Stimulated activated naive CD8-positive, alpha-beta T cell treated with anti-CD3 and anti-CD28 coated beads, Interleukin-15, Interleukin-2, amounts not matched to agents 100 ng/mL and 50 ng/mL, for 24 hours (primary cell): ENCODE results near the gene TFAP2D.

Source experiments
- H3K27ac Mint-ChIP-seq: one replicate; pipeline ENCODE4 v1.8.0; 2021; ENCODE audit warnings: mild to moderate bottlenecking, mixed read lengths
- H3K27me3 Mint-ChIP-seq: one replicate; pipeline ENCODE4 v1.8.0; 2021; ENCODE audit warnings: mixed read lengths
- H3K36me3 Mint-ChIP-seq: one replicate; pipeline ENCODE4 v1.8.0; 2021; ENCODE audit warnings: low read depth, mixed read lengths
- H3K4me1 Mint-ChIP-seq: one replicate; pipeline ENCODE4 v1.8.0; 2021; ENCODE audit warnings: low read depth, mixed read lengths
- H3K4me3 Mint-ChIP-seq: one replicate; pipeline ENCODE4 v1.8.0; 2021; ENCODE audit warnings: mild to moderate bottlenecking, mixed read lengths
- H3K9me3 Mint-ChIP-seq: one replicate; pipeline ENCODE4 v1.8.0; 2021; ENCODE audit warnings: mixed read lengths

Gene TFAP2D

GRCh38 chr6:50778696-50779095 is 65.4 kb downstream of the TFAP2D start:
- no peaks in the 10 kb centered on the region for H3K36me3 Mint-ChIP-seq
- no peak overlapping the region for H3K4me3 Mint-ChIP-seq
- no peaks in the 10 kb centered on the region for H3K27me3 Mint-ChIP-seq
- H3K9me3 Mint-ChIP-seq: no peaks in the 10 kb centered on the region
- no peaks in the 10 kb centered on the region for H3K4me1 Mint-ChIP-seq
- no peak overlapping the region for H3K27ac Mint-ChIP-seq

GRCh38 chr6:50780382-50780781 is 67.1 kb downstream of the TFAP2D start:
- H3K36me3 Mint-ChIP-seq: no peaks in the 10 kb centered on the region

GRCh38 chr6:50785921-50786320 is 72.6 kb downstream of the TFAP2D start:
- Mint-ChIP-seq H3K36me3 (no peaks in the 10 kb centered on the region), H3K27me3 (peaks cover 9% of the 10 kb centered on the region), H3K4me3 (no peak overlapping the region), H3K4me1 (no peaks in the 10 kb centered on the region), H3K9me3 (no peaks in the 10 kb centered on the region), H3K27ac (no peak overlapping the region)

More at GRCh38 chr6:50780382-50780781, 67.1 kb downstream of the TFAP2D start:
- Mint-ChIP-seq H3K27me3 (no peaks in the 10 kb centered on the region), H3K4me1 (no peaks in the 10 kb centered on the region), H3K9me3 (no peaks in the 10 kb centered on the region), H3K4me3 (no peak overlapping the region), H3K27ac (no peak overlapping the region)

DNA sequence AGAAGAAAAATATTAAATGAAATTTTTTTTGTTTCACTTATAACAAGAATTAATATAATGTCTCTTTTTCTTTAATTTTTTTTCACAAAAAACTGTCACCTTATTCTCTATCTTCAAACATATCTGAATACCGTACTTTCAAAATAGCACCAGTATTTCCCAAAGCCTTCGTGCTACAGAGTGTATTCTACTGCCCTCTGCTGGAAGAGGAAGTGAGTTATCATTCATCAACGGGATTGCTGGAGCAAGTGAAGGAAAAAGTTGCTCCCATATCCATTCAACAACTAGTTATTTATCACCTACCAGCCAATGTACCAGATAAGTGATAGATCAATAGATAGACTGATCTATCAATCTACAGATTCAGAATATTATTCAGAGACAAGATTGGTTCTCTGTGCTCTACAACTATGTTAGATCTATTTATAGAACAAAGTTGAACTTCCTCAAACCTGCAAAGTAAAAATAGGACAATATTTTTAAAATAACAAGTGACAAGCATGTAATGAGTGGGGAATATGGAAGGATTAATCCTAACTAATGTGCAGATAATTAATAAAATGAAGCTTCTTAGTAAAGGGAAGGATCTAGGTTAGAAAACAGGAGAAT is 78.7 kb downstream of the TFAP2D start:
- H3K27me3 Mint-ChIP-seq: peaks cover 13% of the 10 kb centered on the region
- H3K4me1 Mint-ChIP-seq: no peaks in the 10 kb centered on the region
- no peak overlapping the region for H3K27ac Mint-ChIP-seq
- H3K9me3 Mint-ChIP-seq: no peaks in the 10 kb centered on the region
- no peak overlapping the region for H3K4me3 Mint-ChIP-seq
- H3K36me3 Mint-ChIP-seq: no peaks in the 10 kb centered on the region

DNA sequence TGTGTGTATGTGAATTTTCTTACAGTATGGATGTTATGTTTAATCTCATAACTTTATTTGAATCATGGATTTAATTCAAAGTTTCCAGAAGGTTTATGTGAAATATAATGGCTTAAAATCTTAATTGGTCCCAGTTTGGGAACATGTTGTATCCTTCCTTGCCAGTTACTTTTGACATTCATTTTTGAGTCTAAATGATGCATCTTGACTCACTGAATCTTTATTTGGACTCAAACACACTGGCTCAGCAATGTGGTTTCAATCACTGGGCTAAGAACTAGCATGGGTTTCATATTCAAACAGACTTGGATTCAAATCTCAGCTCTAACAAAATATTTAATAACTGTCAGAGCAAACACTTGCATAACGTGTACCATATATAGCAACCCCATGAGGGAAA is 79.4 kb downstream of the TFAP2D start:
- H3K4me1 Mint-ChIP-seq: no peaks in the 10 kb centered on the region
- peaks cover 3% of the 10 kb centered on the region for H3K9me3 Mint-ChIP-seq
- H3K36me3 Mint-ChIP-seq: no peaks in the 10 kb centered on the region
- H3K27me3 Mint-ChIP-seq: peaks cover 11% of the 10 kb centered on the region
- no peak overlapping the region for H3K4me3 Mint-ChIP-seq
- no peak overlapping the region for H3K27ac Mint-ChIP-seq

DNA sequence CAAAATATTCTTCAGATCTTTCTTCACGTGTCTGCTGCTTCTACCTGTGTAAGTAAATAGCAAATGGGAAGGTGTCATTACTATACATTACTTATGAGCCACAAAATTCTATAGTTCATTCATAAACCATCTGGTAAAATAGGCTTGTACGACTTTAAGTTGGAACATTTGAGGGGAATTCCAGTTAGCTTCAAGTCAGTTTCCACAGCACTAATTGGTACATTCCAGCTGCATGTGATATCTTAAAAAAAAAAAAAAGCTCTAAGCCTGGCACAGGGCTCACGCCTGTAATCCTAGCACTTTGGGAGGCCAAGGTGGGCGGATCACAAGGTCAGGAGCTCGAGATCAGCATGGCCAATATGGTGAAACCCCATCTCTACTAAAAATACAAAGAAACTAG is 82.2 kb downstream of the TFAP2D start:
- H3K36me3 Mint-ChIP-seq: no peaks in the 10 kb centered on the region
- H3K4me1 Mint-ChIP-seq: no peaks in the 10 kb centered on the region
- H3K27ac Mint-ChIP-seq: no peak overlapping the region
- H3K4me3 Mint-ChIP-seq: no peak overlapping the region
- H3K9me3 Mint-ChIP-seq: peaks cover 3% of the 10 kb centered on the region
- peaks cover 4% of the 10 kb centered on the region for H3K27me3 Mint-ChIP-seq

DNA sequence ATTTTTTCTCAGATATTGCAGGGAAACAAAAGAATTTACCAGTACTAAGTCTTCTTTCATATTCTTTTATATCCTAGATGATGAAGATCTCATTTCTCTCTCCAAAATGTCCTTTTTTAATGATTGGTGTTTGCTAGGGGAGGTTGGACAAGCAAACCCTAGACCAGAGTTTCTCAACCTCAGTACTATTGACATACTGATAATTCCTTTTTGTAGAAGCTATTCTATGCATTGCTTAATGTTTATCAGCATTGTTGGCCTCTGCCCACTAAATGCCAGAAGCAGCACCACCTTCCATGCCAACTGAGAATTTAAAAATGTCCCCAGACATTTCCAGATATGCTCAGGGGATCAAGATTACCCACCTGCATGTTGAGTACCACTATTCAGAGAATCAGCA is 91.0 kb downstream of the TFAP2D start:
- H3K36me3 Mint-ChIP-seq: no peaks in the 10 kb centered on the region
- H3K4me3 Mint-ChIP-seq: no peak overlapping the region
- no peaks in the 10 kb centered on the region for H3K4me1 Mint-ChIP-seq
- H3K27me3 Mint-ChIP-seq: peaks cover 11% of the 10 kb centered on the region
- no peak overlapping the region for H3K27ac Mint-ChIP-seq
- no peaks in the 10 kb centered on the region for H3K9me3 Mint-ChIP-seq

GRCh38 chr6:50807035-50807434 is 93.7 kb downstream of the TFAP2D start:
- no peaks in the 10 kb centered on the region for H3K9me3 Mint-ChIP-seq
- H3K4me3 Mint-ChIP-seq: no peak overlapping the region

DNA sequence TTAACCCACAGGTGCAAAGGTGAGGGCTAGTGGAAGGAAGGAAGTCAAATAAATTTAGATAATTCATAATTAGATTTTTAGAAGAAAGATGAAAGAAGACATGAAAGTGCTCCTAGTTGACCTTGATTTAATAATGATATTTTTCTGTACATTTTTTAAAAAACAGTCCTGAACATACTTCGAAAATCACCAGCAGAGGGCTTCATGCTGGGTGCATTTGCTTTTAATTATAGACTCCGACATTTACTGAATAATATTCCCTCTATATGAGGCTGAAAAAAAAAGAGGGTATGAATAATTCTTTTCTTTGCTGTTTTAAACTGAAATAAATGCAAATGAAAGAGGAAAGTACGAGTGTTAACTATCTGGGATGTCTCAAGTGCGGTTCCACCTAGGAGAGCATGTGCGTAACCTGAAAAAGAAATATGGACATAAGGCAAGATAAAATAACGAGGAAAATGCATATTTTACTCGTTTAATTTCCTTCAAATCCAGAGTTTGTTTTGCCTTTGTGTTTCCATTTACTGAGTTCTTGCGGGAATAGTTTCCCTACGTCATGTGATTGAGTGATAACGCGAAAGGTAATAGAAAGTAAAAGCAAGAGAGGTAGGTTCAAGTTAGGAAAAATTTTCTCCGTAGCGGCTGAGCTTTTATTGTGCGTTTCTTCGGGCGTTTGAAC is 102.2 kb downstream of the TFAP2D start:
- Mint-ChIP-seq H3K4me3 (peak overlapping the region; percentile 82), H3K27me3 (peaks cover 65% of the 10 kb centered on the region), H3K27ac (no peak overlapping the region), H3K36me3 (no peaks in the 10 kb centered on the region), H3K4me1 (peaks cover 18% of the 10 kb centered on the region), H3K9me3 (no peaks in the 10 kb centered on the region)

More at GRCh38 chr6:50807035-50807434, 93.7 kb downstream of the TFAP2D start:
- no peaks in the 10 kb centered on the region for H3K36me3 Mint-ChIP-seq
- peaks cover 11% of the 10 kb centered on the region for H3K27me3 Mint-ChIP-seq
- H3K4me1 Mint-ChIP-seq: no peaks in the 10 kb centered on the region
- no peak overlapping the region for H3K27ac Mint-ChIP-seq

GRCh38 chr6:50816115-50816675 is 102.9 kb downstream of the TFAP2D start:
- peaks cover 18% of the 10 kb centered on the region for H3K4me1 Mint-ChIP-seq

DNA sequence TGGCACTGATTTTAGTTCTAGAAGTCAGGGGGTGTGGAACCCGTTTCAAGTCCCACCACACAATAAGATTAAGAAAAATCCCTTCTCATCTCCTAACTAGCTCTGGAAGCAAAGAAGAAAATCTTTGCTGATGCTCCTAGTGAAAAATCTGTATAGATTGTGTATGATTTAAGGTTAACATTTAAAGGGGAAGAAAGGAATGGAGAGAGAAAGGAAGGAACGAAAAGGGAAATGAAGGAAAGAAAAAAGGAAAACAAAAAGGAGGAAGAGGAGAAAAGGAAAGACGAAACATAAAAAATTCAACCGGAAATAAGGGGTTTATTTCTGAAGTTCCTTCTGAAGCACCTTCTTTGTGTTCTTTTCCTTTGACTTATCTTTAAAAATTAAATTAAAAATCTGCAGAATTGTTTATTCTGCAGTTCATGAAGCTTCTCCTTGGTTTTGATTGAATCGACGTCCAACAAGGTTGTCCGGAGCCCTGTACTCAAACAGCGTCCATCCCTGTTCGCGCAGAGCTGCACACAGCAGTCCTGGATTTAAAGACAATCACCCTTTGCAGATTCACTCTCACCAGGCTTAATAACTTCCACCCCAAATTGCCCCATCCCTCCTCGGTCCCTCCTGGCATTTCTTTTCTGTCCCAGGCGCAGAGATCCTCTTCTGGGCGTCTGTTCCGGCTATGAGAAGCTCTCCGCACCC is 103.8 kb downstream of the TFAP2D start:
- no peak overlapping the region for H3K27ac Mint-ChIP-seq
- H3K4me3 Mint-ChIP-seq: no peak overlapping the region
- H3K27me3 Mint-ChIP-seq: peaks cover 80% of the 10 kb centered on the region
- H3K9me3 Mint-ChIP-seq: no peaks in the 10 kb centered on the region
- H3K4me1 Mint-ChIP-seq: peaks cover 18% of the 10 kb centered on the region
- no peaks in the 10 kb centered on the region for H3K36me3 Mint-ChIP-seq

More at GRCh38 chr6:50816115-50816675, 102.9 kb downstream of the TFAP2D start:
- Mint-ChIP-seq H3K4me3 (peak overlapping the region; percentile 82), H3K27me3 (peaks cover 71% of the 10 kb centered on the region), H3K36me3 (no peaks in the 10 kb centered on the region), H3K9me3 (no peaks in the 10 kb centered on the region), H3K27ac (no peak overlapping the region)

DNA sequence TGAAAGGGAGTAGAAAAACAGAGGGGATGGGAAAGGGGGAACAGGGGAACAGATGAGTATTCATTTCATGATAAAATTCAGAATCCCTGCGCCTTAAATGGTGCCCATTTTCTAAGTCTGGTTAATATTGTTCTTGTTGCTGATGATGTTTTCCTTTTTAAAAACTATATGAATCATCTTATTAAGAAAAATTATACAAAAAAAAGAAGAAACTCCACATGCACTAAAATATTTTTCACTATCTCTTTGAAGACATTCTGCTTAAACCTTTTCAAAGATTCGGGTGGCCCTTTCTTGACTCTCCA is 104.3 kb downstream of the TFAP2D start:
- Mint-ChIP-seq H3K36me3 (no peaks in the 10 kb centered on the region), H3K9me3 (no peaks in the 10 kb centered on the region), H3K27ac (no peak overlapping the region), H3K4me1 (peaks cover 18% of the 10 kb centered on the region), H3K4me3 (no peak overlapping the region), H3K27me3 (peaks cover 85% of the 10 kb centered on the region)

DNA sequence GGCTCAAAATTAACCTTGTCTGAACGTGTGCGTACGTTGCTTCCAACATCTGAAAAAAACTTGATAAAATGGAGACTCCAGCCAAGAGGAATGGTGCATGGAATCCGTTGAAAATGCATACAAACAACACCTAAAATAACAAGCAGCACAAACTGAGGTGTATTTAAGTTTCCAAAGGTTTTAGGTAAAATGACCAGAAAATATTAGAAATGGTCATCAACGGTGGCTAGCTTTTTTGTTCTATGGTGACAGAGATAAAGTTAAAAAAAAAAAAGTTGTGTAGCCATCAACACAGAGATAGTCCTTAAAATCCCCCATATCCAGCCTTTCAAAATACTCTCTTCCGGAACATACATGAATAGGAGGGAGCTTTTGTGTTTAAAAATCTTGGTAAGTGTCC is 104.7 kb downstream of the TFAP2D start:
- no peaks in the 10 kb centered on the region for H3K9me3 Mint-ChIP-seq
- H3K4me1 Mint-ChIP-seq: peaks cover 18% of the 10 kb centered on the region
- no peak overlapping the region for H3K4me3 Mint-ChIP-seq
- H3K27ac Mint-ChIP-seq: no peak overlapping the region
- peaks cover 87% of the 10 kb centered on the region for H3K27me3 Mint-ChIP-seq
- H3K36me3 Mint-ChIP-seq: no peaks in the 10 kb centered on the region

- H3K27me3 Mint-ChIP-seq: peaks cover 88% of the 10 kb centered on the region
- H3K36me3 Mint-ChIP-seq: no peaks in the 10 kb centered on the region
- H3K4me1 Mint-ChIP-seq: peaks cover 18% of the 10 kb centered on the region
- no peaks in the 10 kb centered on the region for H3K9me3 Mint-ChIP-seq
- H3K4me3 Mint-ChIP-seq: no peak within 1 kb of the TSS
- no peak within 1 kb of the TSS for H3K27ac Mint-ChIP-seq
These were observed 105.3 kb downstream of the TFAP2D start, which contains the start of gene TFAP2B for GRCh38 chr6:50818673-50819072. Gene TFAP2B, plus strand, starts transcription at chr6:50818871. Its CDS starts 21 bp downstream, at chr6:50818892.

DNA sequence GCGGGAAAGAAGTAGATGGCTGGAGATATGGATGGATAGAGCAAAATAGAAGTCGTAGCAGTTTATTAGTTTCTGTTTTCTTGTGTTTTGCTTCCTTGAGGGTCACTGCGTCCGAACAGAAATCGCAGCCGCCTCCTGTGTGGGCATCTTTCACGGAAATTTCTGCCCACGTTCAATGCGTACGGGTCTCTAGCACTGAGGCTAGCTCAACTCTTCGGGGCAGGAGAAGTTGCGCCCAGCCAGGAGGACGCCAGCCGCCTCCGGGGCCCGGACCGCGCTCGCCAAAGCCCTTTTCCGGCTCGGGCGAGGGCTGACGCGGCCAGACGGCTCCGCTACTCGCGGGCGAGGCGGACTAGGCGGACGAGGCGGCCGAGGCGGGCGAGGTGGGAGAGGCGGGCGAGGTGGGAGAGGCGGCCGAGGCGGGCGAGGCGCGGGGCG is 106.2 kb downstream of the TFAP2D start:
- Mint-ChIP-seq H3K4me3 (no peak overlapping the region), H3K9me3 (no peaks in the 10 kb centered on the region), H3K4me1 (peaks cover 18% of the 10 kb centered on the region), H3K36me3 (no peaks in the 10 kb centered on the region), H3K27ac (no peak overlapping the region), H3K27me3 (peaks cover 88% of the 10 kb centered on the region)
